Measurements from ENCODE around the gene LTBP4. TPM values are rescaled to one million over a fixed set of nuclear protein-coding genes. Genes with fewer than 3 reads are reported as not detected.

LTBP4 gene
- total and polyA plus RNA-seq, 12 donors: 114 to 263 (median 234) TPM

DNA sequence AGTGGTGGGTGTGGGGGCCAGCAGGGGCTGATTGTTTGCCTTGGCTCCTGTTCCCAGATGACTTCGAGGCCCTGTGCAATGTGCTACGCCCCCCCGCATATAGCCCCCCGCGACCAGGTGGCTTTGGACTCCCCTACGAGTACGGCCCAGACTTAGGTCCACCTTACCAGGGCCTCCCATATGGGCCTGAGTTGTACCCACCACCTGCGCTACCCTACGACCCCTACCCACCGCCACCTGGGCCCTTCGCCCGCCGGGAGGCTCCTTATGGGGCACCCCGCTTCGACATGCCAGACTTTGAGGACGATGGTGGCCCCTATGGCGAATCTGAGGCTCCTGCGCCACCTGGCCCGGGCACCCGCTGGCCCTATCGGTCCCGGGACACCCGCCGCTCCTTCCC, 25.7 kb downstream of the LTBP4 start:
- Histone ChIP-seq H3K9me3 (no peaks in the 10 kb centered on the region), H3K27ac (no peak overlapping the region), H3K36me3 (peaks cover 0 to 86% (median 36%) of the 10 kb centered on the region in 9 donors), H3K4me3 (no peak overlapping the region), H3K4me1 (peaks cover 0 to 11% (median 0%) of the 10 kb centered on the region in 9 donors), H3K27me3 (no peaks in the 10 kb centered on the region)
- DNase-seq: no peak
- WGBS, 2 donors: 93 to 94% methylated on average over 24 of the region's 24 CpGs
- intact Hi-C loops (cut with DNase I): no loop called here
- TF ChIP-seq, protein P1, sequence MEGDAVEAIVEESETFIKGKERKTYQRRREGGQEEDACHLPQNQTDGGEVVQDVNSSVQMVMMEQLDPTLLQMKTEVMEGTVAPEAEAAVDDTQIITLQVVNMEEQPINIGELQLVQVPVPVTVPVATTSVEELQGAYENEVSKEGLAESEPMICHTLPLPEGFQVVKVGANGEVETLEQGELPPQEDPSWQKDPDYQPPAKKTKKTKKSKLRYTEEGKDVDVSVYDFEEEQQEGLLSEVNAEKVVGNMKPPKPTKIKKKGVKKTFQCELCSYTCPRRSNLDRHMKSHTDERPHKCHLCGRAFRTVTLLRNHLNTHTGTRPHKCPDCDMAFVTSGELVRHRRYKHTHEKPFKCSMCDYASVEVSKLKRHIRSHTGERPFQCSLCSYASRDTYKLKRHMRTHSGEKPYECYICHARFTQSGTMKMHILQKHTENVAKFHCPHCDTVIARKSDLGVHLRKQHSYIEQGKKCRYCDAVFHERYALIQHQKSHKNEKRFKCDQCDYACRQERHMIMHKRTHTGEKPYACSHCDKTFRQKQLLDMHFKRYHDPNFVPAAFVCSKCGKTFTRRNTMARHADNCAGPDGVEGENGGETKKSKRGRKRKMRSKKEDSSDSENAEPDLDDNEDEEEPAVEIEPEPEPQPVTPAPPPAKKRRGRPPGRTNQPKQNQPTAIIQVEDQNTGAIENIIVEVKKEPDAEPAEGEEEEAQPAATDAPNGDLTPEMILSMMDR (IDR thresholded peaks at IDR 0.05): no peak
- ATAC-seq: peak in 1 of 8 donors; percentile 12

- peak in 1 of 8 donors; percentile 36 for ATAC-seq
- Histone ChIP-seq H3K27me3 (no peaks in the 10 kb centered on the region), H3K9me3 (no peaks in the 10 kb centered on the region), H3K4me1 (peaks cover 0 to 11% (median 0%) of the 10 kb centered on the region in 9 donors), H3K36me3 (peaks cover 0 to 78% (median 29%) of the 10 kb centered on the region in 9 donors), H3K4me3 (no peak overlapping the region), H3K27ac (no peak overlapping the region)
- DNase-seq: no peak
- TF ChIP-seq, protein P1 (IDR thresholded peaks at IDR 0.05): no peak
- WGBS, 2 donors: 91 to 93% methylated on average over 39 of the region's 39 CpGs
- intact Hi-C loops (cut with DNase I): no loop called here
These were observed 26.5 kb downstream of the LTBP4 start for GRCh38 chr19:40627486-40628279.

DNA sequence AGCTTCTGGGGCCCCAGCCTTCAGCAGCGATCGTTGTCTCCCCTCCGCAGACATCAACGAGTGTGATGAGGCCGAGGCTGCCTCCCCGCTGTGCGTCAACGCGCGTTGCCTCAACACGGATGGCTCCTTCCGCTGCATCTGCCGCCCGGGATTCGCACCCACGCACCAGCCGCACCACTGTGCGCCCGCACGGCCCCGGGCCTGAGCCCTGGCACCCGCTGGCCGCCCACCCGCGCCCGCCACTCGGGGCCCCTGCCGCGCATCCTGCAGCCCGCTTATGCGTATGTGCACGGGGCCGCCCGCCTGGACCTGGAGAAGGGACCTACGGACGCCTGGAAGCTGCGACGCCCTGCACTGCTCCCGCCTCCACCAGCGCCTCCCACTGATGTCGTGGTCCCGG, 28.2 kb downstream of the LTBP4 start:
- no peaks in the 10 kb centered on the region for H3K27me3 ChIP-seq
- ATAC-seq (no peak), DNase-seq (no peak)
- no peak overlapping the region for H3K4me3 ChIP-seq
- H3K27ac ChIP-seq: no peak overlapping the region
- H3K4me1 ChIP-seq: peaks cover 0 to 18% (median 6%) of the 10 kb centered on the region in 9 donors
- H3K36me3 ChIP-seq: peaks cover 0 to 62% (median 20%) of the 10 kb centered on the region in 9 donors
- WGBS, 2 donors: 95 to 96% methylated on average over 38 to 42 of the region's 42 CpGs
- TF ChIP-seq, protein P1 (IDR thresholded peaks at IDR 0.05): no peak
- no peaks in the 10 kb centered on the region for H3K9me3 ChIP-seq
- intact Hi-C loops (cut with DNase I): no loop called here

GRCh38 chr19:40630571-40631160, 29.5 kb downstream of the LTBP4 start:
- no peak for DNase-seq

More at GRCh38 chr19:40630571-40631160, 29.5 kb downstream of the LTBP4 start:
- Histone ChIP-seq H3K4me1 (peaks cover 0 to 19% (median 7%) of the 10 kb centered on the region in 9 donors), H3K27me3 (no peaks in the 10 kb centered on the region), H3K4me3 (no peak overlapping the region), H3K9me3 (no peaks in the 10 kb centered on the region), H3K36me3 (peaks cover 0 to 49% (median 16%) of the 10 kb centered on the region in 9 donors), H3K27ac (peak overlapping the region in 4 of 10 donors; percentile 13 to 57 (median 40))
- TF ChIP-seq, protein P1 (IDR thresholded peaks at IDR 0.05): no peak
- ATAC-seq: peak in 5 of 8 donors; percentile 2 to 21 (median 8)
- 64 to 68% methylated on average over 16 of the region's 16 CpGs for WGBS, 2 donors
- intact Hi-C loops (cut with DNase I): loop anchor here in 7 of 10 donors (2.0 to 10.0 kb wide), 9 partner anchors 26 to 326 kb away; partner anchors contain the start of genes BLVRB (in 1 of the 7) and SPTBN4 (in 1 of the 7)

Data from heart right ventricle (tissue), 16 donors.